Peyer's patch (tissue), 4 donors: ENCODE data around the gene RNU5B-1.

Source experiments
- POLR2A ChIP-seq, 2 donors: fragments of 450-650 bp; IDR thresholded peaks; one replicate each; pipeline ENCODE4 v1.5.1; 2017; ENCODE audit warnings: antibody characterized with exemption in 2 of 2, mild to moderate bottlenecking in 2 of 2, moderate library complexity in 2 of 2
- TF ChIP-seq, protein P1 (sequence below), 6 experiments: fragments of 450-650 bp in 4 of 6; fragments of 200-600 bp in 2 of 6; sonication (generic) in 1 of 6; IDR thresholded peaks; one replicate each; pipeline ENCODE4 v1.5.1; 2017 to 2019; ENCODE audit warnings: antibody characterized with exemption in 6 of 6, mild to moderate bottlenecking in 3 of 6, moderate library complexity in 1 of 6

DNA sequence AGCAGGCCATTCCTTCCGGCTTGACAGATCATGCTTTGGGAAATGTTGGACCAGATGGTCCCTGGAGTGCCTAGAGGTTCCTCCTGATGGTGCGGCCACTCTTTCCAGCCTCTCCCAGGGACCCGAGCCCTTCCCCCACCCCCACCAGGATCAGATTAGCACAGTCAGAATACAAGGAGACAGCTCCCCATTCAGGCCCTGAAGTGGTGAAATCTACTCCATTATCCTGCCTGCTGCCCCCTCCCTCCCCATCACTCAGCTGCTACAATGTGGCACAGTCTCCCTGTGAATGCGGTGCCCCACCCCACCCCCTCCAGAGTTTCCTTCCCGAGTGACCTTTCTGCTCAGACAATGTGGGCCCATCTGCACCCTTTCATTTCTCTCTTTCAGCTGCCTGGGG, 29.4 kb downstream of the RNU5B-1 start:
- TF ChIP-seq, protein P1, sequence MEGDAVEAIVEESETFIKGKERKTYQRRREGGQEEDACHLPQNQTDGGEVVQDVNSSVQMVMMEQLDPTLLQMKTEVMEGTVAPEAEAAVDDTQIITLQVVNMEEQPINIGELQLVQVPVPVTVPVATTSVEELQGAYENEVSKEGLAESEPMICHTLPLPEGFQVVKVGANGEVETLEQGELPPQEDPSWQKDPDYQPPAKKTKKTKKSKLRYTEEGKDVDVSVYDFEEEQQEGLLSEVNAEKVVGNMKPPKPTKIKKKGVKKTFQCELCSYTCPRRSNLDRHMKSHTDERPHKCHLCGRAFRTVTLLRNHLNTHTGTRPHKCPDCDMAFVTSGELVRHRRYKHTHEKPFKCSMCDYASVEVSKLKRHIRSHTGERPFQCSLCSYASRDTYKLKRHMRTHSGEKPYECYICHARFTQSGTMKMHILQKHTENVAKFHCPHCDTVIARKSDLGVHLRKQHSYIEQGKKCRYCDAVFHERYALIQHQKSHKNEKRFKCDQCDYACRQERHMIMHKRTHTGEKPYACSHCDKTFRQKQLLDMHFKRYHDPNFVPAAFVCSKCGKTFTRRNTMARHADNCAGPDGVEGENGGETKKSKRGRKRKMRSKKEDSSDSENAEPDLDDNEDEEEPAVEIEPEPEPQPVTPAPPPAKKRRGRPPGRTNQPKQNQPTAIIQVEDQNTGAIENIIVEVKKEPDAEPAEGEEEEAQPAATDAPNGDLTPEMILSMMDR (IDR thresholded peaks at IDR 0.05): no peak
- no peak for TF ChIP-seq POLR2A (IDR thresholded peaks at IDR 0.05)
